DMS 273 (cell line): ENCODE results near the gene CFTR.
"Not testable (repeated sequence)": the region's sequence is repeated elsewhere in the genome, so short reads cannot be mapped to it uniquely, and the experiment has no call there.

Experiments used
- DNase-seq: peaks from one replicate; lab custom pipeline; 2025; ENCODE audit not compliant: unreplicated experiment; lab: John Stamatoyannopoulos, UW

The CFTR gene

GRCh38 chr7:117683430-117684175, 203.8 kb downstream of the CFTR start:
- no peak for DNase-seq

DNA sequence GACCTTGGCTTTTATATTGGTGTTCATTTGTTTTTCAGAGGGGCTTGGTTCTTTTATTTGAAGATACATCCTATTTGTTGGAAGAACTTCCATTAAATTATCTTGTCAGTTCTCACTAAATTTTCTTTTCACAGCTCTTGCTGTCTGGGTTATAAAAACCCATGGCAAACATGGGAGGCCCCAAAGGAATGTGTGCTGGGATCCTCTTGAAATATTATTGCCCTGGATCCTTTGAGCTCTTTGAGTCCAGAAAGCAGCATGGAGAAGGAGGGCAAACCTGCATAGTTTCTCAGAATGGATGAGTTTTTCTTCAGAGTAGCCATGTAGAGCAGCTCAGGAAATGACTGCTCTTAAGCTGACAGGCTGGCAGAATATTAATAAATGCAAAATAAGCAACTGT, 206.0 kb downstream of the CFTR start:
- DNase-seq = no peak

DNA sequence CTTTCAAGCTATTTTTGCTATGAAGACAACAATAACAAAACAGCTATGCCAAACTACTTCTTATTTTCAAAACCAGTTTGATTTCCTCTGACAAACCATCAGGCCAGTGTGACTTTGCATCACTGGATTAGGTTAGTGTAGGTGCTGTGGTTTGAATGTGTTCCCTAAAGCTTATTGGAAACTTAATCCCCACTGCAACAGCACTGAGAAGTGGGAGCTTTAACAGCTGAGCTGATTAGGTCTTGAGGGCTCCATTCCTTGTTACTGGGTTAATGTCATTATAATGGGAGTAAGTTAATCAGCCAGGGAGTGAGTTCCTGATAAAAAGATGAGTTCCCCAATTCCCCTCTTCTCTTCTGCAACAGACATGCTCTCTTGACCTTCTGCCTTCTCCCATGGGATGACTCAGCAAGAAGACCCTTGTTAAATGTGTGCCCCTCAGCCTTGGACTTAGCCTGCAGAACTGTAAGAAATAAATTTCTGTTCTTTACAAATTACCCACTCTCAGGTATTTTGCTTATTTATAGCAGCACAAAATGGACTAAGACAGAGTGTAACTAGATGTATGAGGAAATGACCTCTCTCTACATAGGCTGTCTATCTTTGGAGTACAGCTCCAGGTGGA, 206.6 kb downstream of the CFTR start:
- DNase-seq = no peak

DNA sequence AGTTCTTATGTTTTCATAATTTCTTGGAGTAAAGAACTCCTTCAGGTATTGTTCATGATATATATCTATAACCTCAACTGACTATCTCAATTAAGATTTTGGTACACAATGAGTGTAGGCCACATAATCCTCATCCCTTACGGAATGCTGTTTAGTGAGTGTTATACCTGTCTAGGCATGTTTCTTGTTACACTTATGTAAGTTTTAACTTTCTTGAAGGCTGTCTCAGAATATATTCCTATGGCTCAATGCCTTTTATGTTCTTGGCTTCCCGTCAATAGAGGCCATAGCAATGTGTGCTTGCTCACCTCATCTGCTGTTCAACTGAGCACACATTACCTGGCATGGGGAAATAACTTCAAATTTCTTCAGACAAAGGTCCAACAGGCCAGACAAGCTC, 208.3 kb downstream of the CFTR start:
- no peak for DNase-seq

- no peak for DNase-seq
Measured at GRCh38 chr7:117689406-117689805, 209.6 kb downstream of the CFTR start.

DNA sequence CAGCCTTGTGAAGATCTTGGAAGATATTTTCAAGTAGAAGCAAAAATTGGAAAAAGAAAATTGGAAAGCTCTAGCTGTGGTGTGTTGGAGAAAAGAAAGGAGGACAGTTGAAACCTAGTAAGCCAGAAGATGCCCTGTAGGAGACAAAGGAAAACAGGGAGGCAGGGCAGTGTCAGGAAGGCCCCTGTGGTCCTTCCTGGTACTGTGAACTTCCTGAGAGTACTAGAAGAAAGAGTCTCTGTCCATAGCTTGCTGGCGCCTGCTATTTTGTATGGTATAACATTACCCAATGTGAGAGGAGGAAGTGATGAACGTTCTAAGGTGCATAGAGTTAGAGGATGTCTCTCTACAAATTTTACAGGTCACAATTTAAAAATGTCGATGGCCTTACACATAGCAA, 210.3 kb downstream of the CFTR start:
- no peak for DNase-seq

DNA sequence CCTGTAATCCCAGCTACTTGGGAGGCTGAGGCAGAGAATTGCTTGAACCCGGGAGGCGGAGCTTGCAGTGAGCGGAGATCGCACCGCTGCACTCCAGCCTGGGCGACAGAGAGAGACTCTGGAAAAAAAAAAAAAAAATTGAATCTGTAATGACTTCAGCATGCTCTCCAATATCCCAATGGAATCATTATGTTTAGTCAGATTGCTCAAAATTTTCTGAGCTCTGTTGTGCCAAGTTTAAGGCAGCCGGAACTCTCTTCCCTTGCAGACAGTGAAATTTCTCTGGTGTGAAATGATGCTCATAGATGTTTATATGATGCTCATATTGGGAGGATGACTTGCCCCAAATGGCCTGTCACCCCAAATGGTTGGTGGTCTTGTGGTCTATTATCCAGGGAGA, 212.5 kb downstream of the CFTR start:
- no peak for DNase-seq

GRCh38 chr7:117698018-117698417, 218.2 kb downstream of the CFTR start:
- no peak for DNase-seq

GRCh38 chr7:117704063-117704462, 224.2 kb downstream of the CFTR start:
- DNase-seq = no peak

GRCh38 chr7:117705630-117706029, 225.8 kb downstream of the CFTR start:
- DNase-seq = no peak

GRCh38 chr7:117706210-117706609, 226.4 kb downstream of the CFTR start:
- no peak for DNase-seq

GRCh38 chr7:117707080-117707479, 227.3 kb downstream of the CFTR start:
- DNase-seq = no peak

DNA sequence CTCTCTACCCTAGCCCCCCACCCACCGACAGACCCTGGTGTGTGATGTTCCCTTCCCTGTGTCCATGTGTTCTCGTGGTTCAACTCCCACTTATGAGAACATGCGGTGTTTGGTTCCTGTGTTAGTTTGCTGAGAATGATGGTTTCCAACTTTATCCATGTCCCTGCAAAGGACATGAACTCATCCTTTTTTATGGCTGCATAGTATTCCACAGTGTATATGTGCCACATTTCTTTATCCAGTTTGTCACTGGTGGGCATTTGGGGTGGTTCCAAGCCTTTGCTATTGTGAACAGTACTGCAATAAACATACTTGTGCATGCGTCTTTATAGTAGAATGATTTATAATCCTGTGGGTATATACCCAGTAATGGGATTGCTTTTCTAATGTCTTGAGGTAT, 228.3 kb downstream of the CFTR start:
- not testable (repeated sequence) for DNase-seq

GRCh38 chr7:117711556-117711955, 231.7 kb downstream of the CFTR start:
- DNase-seq = no peak

DNA sequence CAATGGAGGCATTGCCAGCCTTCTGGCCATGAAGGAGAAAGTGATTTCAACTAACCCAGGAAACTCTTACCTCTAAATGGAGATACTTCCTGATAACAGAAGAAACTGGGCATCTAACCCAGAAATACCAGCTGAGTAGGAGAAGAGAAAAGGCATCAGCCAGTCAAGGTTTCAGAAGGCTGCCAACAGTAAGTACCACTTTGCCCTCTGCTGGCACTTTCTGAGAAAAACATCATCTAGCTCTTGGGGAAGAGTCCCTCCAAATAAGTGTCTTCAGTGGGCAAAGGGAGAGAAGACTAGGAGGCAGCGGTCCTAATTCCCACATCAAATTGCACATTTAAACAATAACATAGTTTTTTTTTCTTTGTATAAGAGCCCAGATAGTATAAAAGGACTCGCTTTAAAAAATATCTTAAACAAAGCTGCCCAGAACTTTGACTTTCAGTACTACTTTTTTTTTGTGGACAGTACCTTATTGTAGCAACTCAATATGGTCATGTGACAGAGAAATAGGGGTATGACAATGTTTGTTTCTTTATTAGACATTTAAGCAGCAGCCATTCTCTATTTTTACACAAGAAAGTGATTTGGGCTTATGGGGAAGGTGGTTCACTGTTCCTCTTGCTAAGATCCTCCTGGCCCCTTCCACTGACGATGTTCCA, 236.1 kb downstream of the CFTR start:
- DNase-seq = peak; percentile 76

DNA sequence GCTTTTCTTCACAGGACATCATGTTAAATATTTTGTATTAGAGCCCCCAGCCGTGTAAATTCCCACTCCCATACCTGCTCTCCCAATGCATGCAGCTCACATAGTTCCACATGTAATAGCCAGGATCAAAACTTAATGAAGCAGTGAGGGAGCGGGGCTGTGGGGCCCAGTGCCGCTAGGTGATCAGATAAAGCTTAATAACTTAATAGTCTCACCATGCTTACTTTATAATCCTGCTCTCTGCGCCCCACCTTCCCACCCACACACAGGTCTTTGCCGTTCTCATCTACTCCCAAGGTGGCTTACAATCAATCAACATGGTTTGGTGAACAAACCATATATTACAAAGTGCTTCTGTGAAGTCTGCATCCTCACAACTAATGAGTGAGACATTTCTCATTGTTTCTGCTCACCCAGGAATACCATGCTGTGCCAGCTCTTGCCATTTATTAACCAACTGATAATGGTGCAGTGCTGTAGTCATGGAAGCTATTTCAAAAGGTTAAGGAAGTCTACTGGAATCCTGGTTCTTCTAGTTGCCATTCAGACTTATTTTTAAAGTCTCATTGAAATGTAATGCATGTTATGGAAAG, 237.0 kb downstream of the CFTR start:
- DNase-seq = no peak

DNA sequence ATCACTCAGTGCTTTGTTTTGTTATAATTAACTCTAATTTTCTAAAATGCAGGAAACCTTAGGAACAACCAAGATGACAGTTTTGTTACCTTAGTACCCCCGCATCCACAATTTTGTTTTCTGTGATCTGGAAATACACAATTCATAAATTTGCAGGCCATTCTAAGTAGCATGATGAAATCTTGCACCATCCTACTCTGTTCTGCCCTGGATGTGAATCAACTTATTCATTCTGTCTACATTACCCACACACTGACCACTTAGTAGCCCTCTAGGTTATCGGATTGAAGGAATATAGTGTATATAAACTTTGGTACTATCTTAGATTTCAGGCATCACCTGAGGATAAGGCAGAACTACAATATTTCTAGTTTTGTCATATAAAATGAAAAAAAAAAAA, 237.5 kb downstream of the CFTR start:
- no peak for DNase-seq
